ENCODE data around the gene AMOTL1. TPM values are rescaled to one million over a fixed set of nuclear protein-coding genes. Genes with fewer than 3 reads are reported as not detected.

The AMOTL1 gene
- total RNA-seq, 4 donors from 2014 or later: 150 to 393 (median 244) TPM

DNA sequence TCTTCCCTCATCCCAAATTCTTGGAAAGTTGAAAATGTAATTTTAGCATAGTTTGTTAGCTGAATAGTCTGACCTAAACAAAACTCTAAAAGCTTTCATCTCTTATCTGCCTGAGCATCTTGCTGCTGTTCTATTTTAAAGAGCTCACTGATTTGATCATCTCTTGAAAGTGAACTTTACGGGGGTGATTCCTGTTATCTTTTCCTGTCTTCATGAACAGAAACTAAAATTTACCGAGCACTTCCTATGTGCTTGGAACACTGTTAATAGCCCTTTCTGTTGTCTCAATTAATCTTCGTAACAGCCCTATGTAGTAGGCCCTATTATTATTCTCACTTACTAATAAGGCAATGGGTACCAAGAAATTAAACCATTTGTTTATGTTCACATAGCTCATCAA, 12.3 kb downstream of the AMOTL1 start:
- Histone ChIP-seq H3K36me3 (no peaks in the 10 kb centered on the region), H3K9me3 (no peaks in the 10 kb centered on the region), H3K4me3 (peak overlapping the region in 1 of 4 donors; percentile 15), H3K27me3 (no peaks in the 10 kb centered on the region), H3K4me1 (peaks cover 85 to 92% of the 10 kb centered on the region in 2 donors), H3K27ac (peak overlapping the region; percentile 3 to 60 (median 42))
- TF ChIP-seq, protein P1, sequence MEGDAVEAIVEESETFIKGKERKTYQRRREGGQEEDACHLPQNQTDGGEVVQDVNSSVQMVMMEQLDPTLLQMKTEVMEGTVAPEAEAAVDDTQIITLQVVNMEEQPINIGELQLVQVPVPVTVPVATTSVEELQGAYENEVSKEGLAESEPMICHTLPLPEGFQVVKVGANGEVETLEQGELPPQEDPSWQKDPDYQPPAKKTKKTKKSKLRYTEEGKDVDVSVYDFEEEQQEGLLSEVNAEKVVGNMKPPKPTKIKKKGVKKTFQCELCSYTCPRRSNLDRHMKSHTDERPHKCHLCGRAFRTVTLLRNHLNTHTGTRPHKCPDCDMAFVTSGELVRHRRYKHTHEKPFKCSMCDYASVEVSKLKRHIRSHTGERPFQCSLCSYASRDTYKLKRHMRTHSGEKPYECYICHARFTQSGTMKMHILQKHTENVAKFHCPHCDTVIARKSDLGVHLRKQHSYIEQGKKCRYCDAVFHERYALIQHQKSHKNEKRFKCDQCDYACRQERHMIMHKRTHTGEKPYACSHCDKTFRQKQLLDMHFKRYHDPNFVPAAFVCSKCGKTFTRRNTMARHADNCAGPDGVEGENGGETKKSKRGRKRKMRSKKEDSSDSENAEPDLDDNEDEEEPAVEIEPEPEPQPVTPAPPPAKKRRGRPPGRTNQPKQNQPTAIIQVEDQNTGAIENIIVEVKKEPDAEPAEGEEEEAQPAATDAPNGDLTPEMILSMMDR (IDR thresholded peaks at IDR 0.05 in 4 of 5, conservative IDR thresholded peaks at IDR 0.05 in 1 of 5): no peak
- no peak for TF ChIP-seq POLR2A (IDR thresholded peaks at IDR 0.05)
- in situ Hi-C loops (cut with MboI; ENCODE audit: low sequenced_read_pairs in 4 of 4): no loop called here
- DNase-seq (no peak), ATAC-seq (no peak)
- intact Hi-C loops (cut with DNase I; ENCODE audit: low total_unique reads): no loop called here

DNA sequence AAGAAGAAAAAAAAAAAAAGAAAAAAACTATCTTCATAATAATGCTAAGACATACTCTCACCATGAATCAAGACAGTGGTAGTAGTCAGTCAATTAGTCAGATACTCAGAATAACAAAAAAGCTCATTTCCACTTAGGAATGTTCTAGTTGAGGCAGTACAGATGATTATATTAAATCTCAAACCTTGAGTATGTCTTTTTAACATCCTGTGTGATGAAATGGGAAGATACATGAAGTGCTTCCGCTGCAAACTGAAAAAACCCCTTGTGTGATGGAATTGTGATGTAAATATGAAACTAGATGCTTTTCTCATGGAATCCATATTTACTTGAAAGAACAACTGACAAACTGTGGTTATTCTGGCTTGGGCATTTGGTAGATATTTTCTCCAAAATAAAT, 13.7 kb downstream of the AMOTL1 start:
- in situ Hi-C loops (cut with MboI; ENCODE audit: low sequenced_read_pairs in 4 of 4): no loop called here

DNA sequence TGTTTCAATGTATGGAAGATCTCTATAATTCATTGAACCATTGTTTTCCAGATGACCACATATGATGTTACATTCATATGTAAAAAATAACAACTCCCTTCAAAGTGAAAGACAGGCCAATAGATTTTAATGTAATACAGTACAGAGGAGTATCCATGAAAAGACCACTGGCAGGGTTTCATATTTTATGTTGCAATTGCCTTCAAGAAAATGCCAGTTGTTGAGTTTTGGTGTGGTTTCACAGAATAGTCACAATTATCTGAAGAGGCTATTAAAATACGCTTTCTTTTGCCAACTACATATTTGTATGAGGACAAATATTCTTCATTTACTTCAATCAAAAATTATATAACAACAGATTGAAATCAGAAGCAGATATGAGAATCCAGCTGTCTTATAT, 14.3 kb downstream of the AMOTL1 start:
- peaks cover 82 to 91% of the 10 kb centered on the region in 2 donors for H3K4me1 ChIP-seq
- peak overlapping the region in 3 of 4 donors; percentile 0 to 60 (median 11) for H3K27ac ChIP-seq
- in situ Hi-C loops (cut with MboI; ENCODE audit: low sequenced_read_pairs in 4 of 4) (no loop called here), intact Hi-C loops (cut with DNase I; ENCODE audit: low total_unique reads) (no loop called here)
- ATAC-seq (no peak), DNase-seq (no peak)
- no peak overlapping the region for H3K4me3 ChIP-seq
- H3K27me3 ChIP-seq: no peaks in the 10 kb centered on the region
- no peak for TF ChIP-seq POLR2A (IDR thresholded peaks at IDR 0.05)
- TF ChIP-seq, protein P1 (IDR thresholded peaks at IDR 0.05 in 4 of 5, conservative IDR thresholded peaks at IDR 0.05 in 1 of 5): no peak
- no peaks in the 10 kb centered on the region for H3K9me3 ChIP-seq
- H3K36me3 ChIP-seq: no peaks in the 10 kb centered on the region

More for the DNA sequence above, 13.7 kb downstream of the AMOTL1 start:
- H3K4me3 ChIP-seq: no peak overlapping the region
- peak overlapping the region in 3 of 4 donors; percentile 11 to 60 (median 54) for H3K27ac ChIP-seq
- intact Hi-C loops (cut with DNase I; ENCODE audit: low total_unique reads): no loop called here
- H3K27me3 ChIP-seq: no peaks in the 10 kb centered on the region
- no peak for TF ChIP-seq POLR2A (IDR thresholded peaks at IDR 0.05)
- TF ChIP-seq, protein P1 (IDR thresholded peaks at IDR 0.05 in 4 of 5, conservative IDR thresholded peaks at IDR 0.05 in 1 of 5): no peak
- peaks cover 84 to 92% of the 10 kb centered on the region in 2 donors for H3K4me1 ChIP-seq
- H3K9me3 ChIP-seq: no peaks in the 10 kb centered on the region
- H3K36me3 ChIP-seq: no peaks in the 10 kb centered on the region
- DNase-seq (no peak), ATAC-seq (no peak)

DNA sequence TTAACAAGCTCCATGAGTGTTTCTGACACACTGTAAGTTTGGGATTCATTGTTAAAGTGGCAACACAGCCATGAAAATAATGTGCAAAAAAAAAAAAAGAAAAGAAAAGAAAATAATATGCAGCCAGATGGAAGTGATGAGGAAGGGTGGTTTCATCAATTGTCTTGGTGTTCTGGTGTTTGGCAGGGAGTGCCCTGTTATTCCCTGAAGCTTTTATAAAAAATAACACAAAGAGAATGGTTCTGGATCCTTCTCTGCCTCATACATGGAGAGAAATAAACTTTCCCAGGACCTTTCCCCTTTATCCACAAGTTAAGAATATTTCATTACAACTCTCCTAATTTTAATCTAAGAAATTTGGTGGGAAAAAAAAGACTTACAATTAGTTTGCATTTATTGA, 16.7 kb downstream of the AMOTL1 start:
- intact Hi-C loops (cut with DNase I; ENCODE audit: low total_unique reads): no loop called here
- Histone ChIP-seq H3K27ac (peak overlapping the region in 1 of 4 donors; percentile 71), H3K4me3 (no peak overlapping the region), H3K9me3 (no peaks in the 10 kb centered on the region), H3K27me3 (no peaks in the 10 kb centered on the region), H3K36me3 (no peaks in the 10 kb centered on the region), H3K4me1 (peaks cover 91 to 96% of the 10 kb centered on the region in 2 donors)
- DNase-seq (no peak), ATAC-seq (no peak)
- TF ChIP-seq POLR2A (IDR thresholded peaks at IDR 0.05): no peak
- TF ChIP-seq, protein P1 (IDR thresholded peaks at IDR 0.05 in 4 of 5, conservative IDR thresholded peaks at IDR 0.05 in 1 of 5): no peak
- in situ Hi-C loops (cut with MboI; ENCODE audit: low sequenced_read_pairs in 4 of 4): no loop called here

DNA sequence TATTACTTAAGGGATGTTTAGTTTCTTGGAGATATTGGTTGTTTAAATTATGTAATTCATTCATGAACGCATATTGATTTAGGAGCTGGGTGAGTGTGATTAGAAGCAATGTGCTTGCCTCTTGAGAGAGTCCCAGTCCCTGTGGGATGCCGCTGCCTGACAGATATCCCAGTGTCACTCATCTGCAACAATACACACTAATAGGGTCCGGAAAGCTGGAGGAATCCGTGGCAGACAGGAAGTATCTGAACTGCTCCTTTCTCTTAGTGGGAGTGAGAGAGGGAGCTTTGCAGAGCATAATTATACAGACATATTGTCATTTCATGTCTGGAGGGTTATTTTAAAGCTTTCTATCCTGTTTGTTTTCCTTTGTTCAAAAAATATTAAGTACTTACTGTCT, 17.4 kb downstream of the AMOTL1 start:
- intact Hi-C loops (cut with DNase I; ENCODE audit: low total_unique reads) (no loop called here), in situ Hi-C loops (cut with MboI; ENCODE audit: low sequenced_read_pairs in 4 of 4) (no loop called here)
- Histone ChIP-seq H3K4me1 (peaks cover 92 to 96% of the 10 kb centered on the region in 2 donors), H3K9me3 (no peaks in the 10 kb centered on the region), H3K27ac (peak overlapping the region in 3 of 4 donors; percentile 40 to 91 (median 71)), H3K36me3 (no peaks in the 10 kb centered on the region), H3K27me3 (no peaks in the 10 kb centered on the region), H3K4me3 (no peak overlapping the region)
- ATAC-seq (no peak), DNase-seq (no peak)
- no peak for TF ChIP-seq POLR2A (IDR thresholded peaks at IDR 0.05)
- TF ChIP-seq, protein P1 (IDR thresholded peaks at IDR 0.05 in 4 of 5, conservative IDR thresholded peaks at IDR 0.05 in 1 of 5): no peak
